NCI-H460 (cell line): Measurements from ENCODE around the gene ATP10B. TPM values are rescaled to one million over a fixed set of nuclear protein-coding genes. Genes with fewer than 3 reads are reported as not detected.

Source experiments
- DNase-seq: peaks from one replicate; pipeline ENCODE4 v3.0.0-alpha.2; 2016; ENCODE audit warnings: low read depth; ENCODE audit errors: extremely low read depth
- total RNA-seq: library from RNA; depleted of rRNA; stranded (reverse); fragments of >200 nt; shearing (Covaris generic); gene quantifications from 2 replicates; pipeline ENCODE4 v1.2.3, GENCODE V29; 2014

Gene ATP10B
- total RNA-seq, 1 experiment from 2014 or later, result not detected

- DNase-seq, result no peak
Measured at GRCh38 chr5:160643616-160644240, 208.3 kb downstream of the ATP10B start.

- no peak for DNase-seq
Measured at GRCh38 chr5:160641405-160641804, 210.6 kb downstream of the ATP10B start.

GRCh38 chr5:160640406-160640805, 211.6 kb downstream of the ATP10B start:
- DNase-seq, result no peak

GRCh38 chr5:160638161-160638742, 213.8 kb downstream of the ATP10B start:
- no peak for DNase-seq

- no peak for DNase-seq
Measured at GRCh38 chr5:160637357-160638090, 214.5 kb downstream of the ATP10B start.

GRCh38 chr5:160635663-160636062, 216.3 kb downstream of the ATP10B start:
- DNase-seq, result no peak

- no peak for DNase-seq
Measured at GRCh38 chr5:160635046-160635445, 217.0 kb downstream of the ATP10B start.

- DNase-seq, result no peak
Measured at GRCh38 chr5:160629003-160629402, 223.0 kb downstream of the ATP10B start.

GRCh38 chr5:160628619-160628968, 223.4 kb downstream of the ATP10B start:
- DNase-seq, result no peak

- DNase-seq, result no peak
Measured at GRCh38 chr5:160627921-160628618, 223.9 kb downstream of the ATP10B start.

- DNase-seq, result no peak
Measured at GRCh38 chr5:160626322-160626721, 225.7 kb downstream of the ATP10B start.

GRCh38 chr5:160621526-160621925, 230.5 kb downstream of the ATP10B start:
- no peak for DNase-seq

GRCh38 chr5:160620401-160620800, 231.6 kb downstream of the ATP10B start:
- DNase-seq, result no peak

GRCh38 chr5:160619381-160619780, 232.6 kb downstream of the ATP10B start:
- DNase-seq, result no peak

- DNase-seq, result no peak
Measured at GRCh38 chr5:160618286-160618685, 233.7 kb downstream of the ATP10B start.

- no peak for DNase-seq
Measured at GRCh38 chr5:160616712-160617497, 235.1 kb downstream of the ATP10B start.

- DNase-seq, result no peak
Measured at GRCh38 chr5:160614136-160614535, 237.9 kb downstream of the ATP10B start.

- DNase-seq, result no peak
Measured at GRCh38 chr5:160605266-160605665, 246.7 kb downstream of the ATP10B start.

- DNase-seq, result no peak
Measured at GRCh38 chr5:160604484-160604883, 247.5 kb downstream of the ATP10B start.

- no peak for DNase-seq
Measured at GRCh38 chr5:160602744-160603143, 249.3 kb downstream of the ATP10B start.

- DNase-seq, result no peak
Measured at GRCh38 chr5:160601046-160601445, 251.0 kb downstream of the ATP10B start.
